OCI-M2 (cell line): ENCODE results near the gene DDIT3.
"Not testable (repeated sequence)": the region's sequence is repeated elsewhere in the genome, so short reads cannot be mapped to it uniquely, and the experiment has no call there.

Source experiments
- DNase-seq: peaks from one replicate; lab custom pipeline; 2025; ENCODE audit not compliant: unreplicated experiment; lab: John Stamatoyannopoulos, UW

The DDIT3 gene

GRCh38 chr12:57514246-57514645, 6.1 kb downstream of the DDIT3 start:
- DNase-seq = not testable (repeated sequence)

GRCh38 chr12:57513677-57514076, 6.6 kb downstream of the DDIT3 start:
- not testable (repeated sequence) for DNase-seq

- no peak for DNase-seq
These were observed 7.0 kb downstream of the DDIT3 start for GRCh38 chr12:57513266-57513665.

- DNase-seq = no peak
These were observed 7.6 kb downstream of the DDIT3 start for GRCh38 chr12:57512665-57513064.

GRCh38 chr12:57511588-57512325, 8.6 kb downstream of the DDIT3 start:
- no peak for DNase-seq

- DNase-seq = no peak
These were observed 9.2 kb downstream of the DDIT3 start for GRCh38 chr12:57511161-57511560.

GRCh38 chr12:57507796-57508195, 12.5 kb downstream of the DDIT3 start:
- not testable (repeated sequence) for DNase-seq

- not testable (repeated sequence) for DNase-seq
These were observed 13.8 kb downstream of the DDIT3 start for GRCh38 chr12:57506541-57506940.

GRCh38 chr12:57502311-57502969, 17.9 kb downstream of the DDIT3 start:
- DNase-seq = not testable (repeated sequence)

- no peak for DNase-seq
These were observed 20.1 kb downstream of the DDIT3 start for GRCh38 chr12:57500213-57500612.

GRCh38 chr12:57498571-57498970, 21.7 kb downstream of the DDIT3 start:
- DNase-seq = no peak

- no peak for DNase-seq
These were observed 22.2 kb downstream of the DDIT3 start for GRCh38 chr12:57498132-57498502.

- DNase-seq = no peak
These were observed 22.8 kb downstream of the DDIT3 start for GRCh38 chr12:57497223-57498131.

- DNase-seq = no peak
These were observed 23.5 kb downstream of the DDIT3 start for GRCh38 chr12:57496822-57497221.

GRCh38 chr12:57495051-57495701, 25.1 kb downstream of the DDIT3 start:
- not testable (repeated sequence) for DNase-seq

GRCh38 chr12:57491393-57492280, 28.7 kb downstream of the DDIT3 start:
- no peak for DNase-seq

- DNase-seq = no peak
These were observed 30.2 kb downstream of the DDIT3 start for GRCh38 chr12:57490126-57490525.

GRCh38 chr12:57489157-57489641, 31.1 kb downstream of the DDIT3 start:
- no peak for DNase-seq

GRCh38 chr12:57488402-57489156, 31.7 kb downstream of the DDIT3 start:
- DNase-seq = no peak
